Neutrophil (primary cell): Measurements from ENCODE around the gene NR3C1.
"Not testable (repeated sequence)": the region's sequence is repeated elsewhere in the genome, so short reads cannot be mapped to it uniquely, and the experiment has no call there.

Experiments
- H3K27ac ChIP-seq: fragments of 200-600 bp; sonication (generic); 2 replicates; pipeline ENCODE4 v1.5.1; 2016; ENCODE audit warnings: mild to moderate bottlenecking, moderate library complexity
- H3K27me3 ChIP-seq: fragments of 200-600 bp; sonication (generic); 2 replicates; pipeline ENCODE4 v1.6.0; 2016; ENCODE audit warnings: mild to moderate bottlenecking
- H3K36me3 ChIP-seq: fragments of 200-600 bp; sonication (generic); 2 replicates; pipeline ENCODE4 v1.5.1; 2017
- H3K4me1 ChIP-seq, 2 experiments: fragments of 200-600 bp in 1 of 2; sonication (generic) in 1 of 2; 1 replicate in 1 of 2; 2 replicates in 1 of 2; pipeline versions ENCODE4 v1.5.1 to v1.6.1; 2013 to 2016; ENCODE audit warnings: low read depth in 1 of 2, low read length in 1 of 2, mild to moderate bottlenecking in 1 of 2, moderate library complexity in 1 of 2; ENCODE audit not compliant: control insufficient read depth in 1 of 2, insufficient read depth in 1 of 2
- H3K4me3 ChIP-seq, 2 experiments: fragments of 200-600 bp in 1 of 2; sonication (generic) in 1 of 2; 1 replicate in 1 of 2; 2 replicates in 1 of 2; pipeline ENCODE4 v1.5.1; 2013 to 2016; ENCODE audit warnings: low read depth in 1 of 2, low read length in 1 of 2, mild to moderate bottlenecking in 1 of 2, moderate library complexity in 1 of 2
- H3K9me3 ChIP-seq: fragments of 200-600 bp; sonication (generic); 2 replicates; pipeline ENCODE4 v1.5.1; 2016
- CTCF ChIP-seq: fragments of 200-600 bp; sonication (generic); IDR thresholded peaks from 2 replicates; pipeline ENCODE4 v1.5.1; 2016; ENCODE audit warnings: antibody characterized with exemption

The NR3C1 gene

GRCh38 chr5:143337946-143338345, 65.5 kb downstream of the NR3C1 start:
- TF ChIP-seq CTCF, result no peak
- no peak overlapping the region for H3K27ac ChIP-seq

GRCh38 chr5:143336485-143336884, 67.0 kb downstream of the NR3C1 start:
- Histone ChIP-seq H3K27me3 (no peaks in the 10 kb centered on the region), H3K4me1 (no peaks in the 10 kb centered on the region), H3K36me3 (peaks cover 8% of the 10 kb centered on the region), H3K4me3 (no peak overlapping the region), H3K27ac (no peak overlapping the region), H3K9me3 (no peaks in the 10 kb centered on the region)
- no peak for TF ChIP-seq CTCF

More at GRCh38 chr5:143337946-143338345, 65.5 kb downstream of the NR3C1 start:
- Histone ChIP-seq H3K27me3 (no peaks in the 10 kb centered on the region), H3K4me3 (no peak overlapping the region), H3K36me3 (peaks cover 8% of the 10 kb centered on the region), H3K9me3 (no peaks in the 10 kb centered on the region), H3K4me1 (no peaks in the 10 kb centered on the region)

GRCh38 chr5:143334903-143335302, 68.6 kb downstream of the NR3C1 start:
- Histone ChIP-seq H3K27ac (peak overlapping the region; percentile 4), H3K36me3 (peaks cover 8% of the 10 kb centered on the region), H3K9me3 (no peaks in the 10 kb centered on the region), H3K4me3 (no peak overlapping the region), H3K27me3 (no peaks in the 10 kb centered on the region), H3K4me1 (no peaks in the 10 kb centered on the region)
- no peak for TF ChIP-seq CTCF

- H3K9me3 ChIP-seq, H3K27ac ChIP-seq, H3K36me3 ChIP-seq, H3K27me3 ChIP-seq, H3K4me3 ChIP-seq, H3K4me1 ChIP-seq: not testable (repeated sequence)
These were observed 69.1 kb downstream of the NR3C1 start for GRCh38 chr5:143334380-143334779.

- no peak overlapping the region for H3K4me3 ChIP-seq
- no peaks in the 10 kb centered on the region for H3K9me3 ChIP-seq
- no peaks in the 10 kb centered on the region for H3K4me1 ChIP-seq
- no peak for TF ChIP-seq CTCF
- H3K36me3 ChIP-seq, result peaks cover 6% of the 10 kb centered on the region
- H3K27ac ChIP-seq, result no peak overlapping the region
- H3K27me3 ChIP-seq, result no peaks in the 10 kb centered on the region
These were observed 71.5 kb downstream of the NR3C1 start for GRCh38 chr5:143331956-143332355.

- Histone ChIP-seq H3K36me3 (peaks cover 6% of the 10 kb centered on the region), H3K4me3 (no peak overlapping the region), H3K27ac (no peak overlapping the region), H3K9me3 (no peaks in the 10 kb centered on the region), H3K27me3 (no peaks in the 10 kb centered on the region), H3K4me1 (no peaks in the 10 kb centered on the region)
- no peak for TF ChIP-seq CTCF
These were observed 73.6 kb downstream of the NR3C1 start for GRCh38 chr5:143329843-143330242.
